Osteoblast (primary cell): ENCODE measurements around the gene FGD6. TPM values are rescaled to one million over a fixed set of nuclear protein-coding genes. Genes with fewer than 3 reads are reported as not detected.

ENCODE experiments used
- DNase-seq: peaks from one replicate; pipeline ENCODE4 v3.0.0; 2011; ENCODE audit warnings: low spot score, mixed read lengths; ENCODE audit not compliant: insufficient read length; ENCODE audit errors: missing footprints
- H2AFZ ChIP-seq: 2 replicates; pipeline ENCODE4 v1.6.0; 2011; ENCODE audit warnings: mild to moderate bottlenecking, low read length
- H3K27ac ChIP-seq: 2 replicates; pipeline ENCODE4 v1.5.1; 2011; ENCODE audit warnings: mild to moderate bottlenecking, low read depth, low read length, moderate library complexity
- H3K27me3 ChIP-seq: 2 replicates; pipeline ENCODE4 v1.6.0; 2012; ENCODE audit warnings: mild to moderate bottlenecking, control low read depth, inconsistent platforms, low read length, moderate library complexity; ENCODE audit not compliant: insufficient read depth
- H3K36me3 ChIP-seq: 2 replicates; pipeline ENCODE4 v1.5.1; 2011; ENCODE audit warnings: mild to moderate bottlenecking, low read length, control low read depth, moderate library complexity; ENCODE audit not compliant: insufficient read depth
- H3K4me1 ChIP-seq: 2 replicates; pipeline ENCODE4 v1.5.1; 2011; ENCODE audit warnings: mild to moderate bottlenecking, low read length, control low read depth, moderate library complexity; ENCODE audit not compliant: insufficient read depth
- H3K4me2 ChIP-seq: 2 replicates; pipeline ENCODE4 v1.6.0; 2011; ENCODE audit warnings: mild to moderate bottlenecking, low read length; ENCODE audit not compliant: insufficient read depth
- H3K4me3 ChIP-seq: fragments of 200-600 bp; sonication (generic); 3 replicates; pipeline ENCODE4 v1.5.1; 2012; ENCODE audit warnings: mild to moderate bottlenecking, low read length, inconsistent platforms; ENCODE audit not compliant: insufficient read depth
- H3K79me2 ChIP-seq: 2 replicates; pipeline ENCODE4 v1.6.0; 2012; ENCODE audit warnings: mild to moderate bottlenecking, low read length, control low read depth, inconsistent platforms; ENCODE audit not compliant: insufficient read depth
- H3K9me3 ChIP-seq: 2 replicates; pipeline ENCODE4 v1.5.1; 2011; ENCODE audit warnings: low read depth, low read length, control low read depth
- H4K20me1 ChIP-seq: 2 replicates; pipeline ENCODE4 v1.6.0; 2012; ENCODE audit warnings: mild to moderate bottlenecking, low read length, control low read depth; ENCODE audit not compliant: insufficient read depth
- total RNA-seq: library from RNA; depleted of rRNA; stranded (reverse); fragments of >200 nt; gene quantifications from 2 replicates; pipeline ENCODE4 v1.2.3, GENCODE V29; 2012
- TF ChIP-seq, protein P1 (sequence below): IDR thresholded peaks from 2 replicates; pipeline ENCODE4 v1.5.1; 2011; ENCODE audit warnings: mild to moderate bottlenecking, low read depth, low read length, moderate library complexity; ENCODE audit errors: extremely low read depth

The FGD6 gene
- total RNA-seq, 1 donor = 11.9 TPM

DNA sequence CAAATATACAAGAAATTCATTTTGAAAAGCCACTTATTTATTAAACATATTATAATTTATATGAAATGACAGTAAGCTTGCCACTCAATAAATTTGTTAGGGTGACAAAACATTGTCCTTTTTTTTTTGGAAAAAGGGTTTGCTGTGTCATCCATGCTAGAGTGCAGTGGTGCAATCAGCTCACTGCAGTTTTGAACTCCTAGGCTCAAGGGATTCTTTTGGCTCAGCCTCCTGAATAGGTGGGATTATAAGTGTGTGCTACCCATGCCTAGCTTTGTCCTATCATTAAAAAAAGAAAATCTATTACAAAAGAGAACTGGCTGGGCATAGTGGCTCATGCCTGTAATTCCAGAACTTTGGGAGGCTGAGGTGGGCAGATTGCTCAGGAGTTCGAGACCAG lies 66.8 kb downstream of the FGD6 start:
- no peak overlapping the region for H3K4me3 ChIP-seq
- DNase-seq = no peak

GRCh38 chr12:95147866-95148265 lies 69.4 kb downstream of the FGD6 start:
- DNase-seq = no peak
- H3K4me1 ChIP-seq = no peaks in the 10 kb centered on the region
- TF ChIP-seq, protein P1, sequence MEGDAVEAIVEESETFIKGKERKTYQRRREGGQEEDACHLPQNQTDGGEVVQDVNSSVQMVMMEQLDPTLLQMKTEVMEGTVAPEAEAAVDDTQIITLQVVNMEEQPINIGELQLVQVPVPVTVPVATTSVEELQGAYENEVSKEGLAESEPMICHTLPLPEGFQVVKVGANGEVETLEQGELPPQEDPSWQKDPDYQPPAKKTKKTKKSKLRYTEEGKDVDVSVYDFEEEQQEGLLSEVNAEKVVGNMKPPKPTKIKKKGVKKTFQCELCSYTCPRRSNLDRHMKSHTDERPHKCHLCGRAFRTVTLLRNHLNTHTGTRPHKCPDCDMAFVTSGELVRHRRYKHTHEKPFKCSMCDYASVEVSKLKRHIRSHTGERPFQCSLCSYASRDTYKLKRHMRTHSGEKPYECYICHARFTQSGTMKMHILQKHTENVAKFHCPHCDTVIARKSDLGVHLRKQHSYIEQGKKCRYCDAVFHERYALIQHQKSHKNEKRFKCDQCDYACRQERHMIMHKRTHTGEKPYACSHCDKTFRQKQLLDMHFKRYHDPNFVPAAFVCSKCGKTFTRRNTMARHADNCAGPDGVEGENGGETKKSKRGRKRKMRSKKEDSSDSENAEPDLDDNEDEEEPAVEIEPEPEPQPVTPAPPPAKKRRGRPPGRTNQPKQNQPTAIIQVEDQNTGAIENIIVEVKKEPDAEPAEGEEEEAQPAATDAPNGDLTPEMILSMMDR = no peak
- no peaks in the 10 kb centered on the region for H3K9me3 ChIP-seq
- no peaks in the 10 kb centered on the region for H3K36me3 ChIP-seq
- H3K4me3 ChIP-seq = no peak overlapping the region
- H2AFZ ChIP-seq = no peak overlapping the region
- no peaks in the 10 kb centered on the region for H4K20me1 ChIP-seq
- no peak overlapping the region for H3K4me2 ChIP-seq
- no peak overlapping the region for H3K27ac ChIP-seq
- H3K27me3 ChIP-seq = no peaks in the 10 kb centered on the region
- no peaks in the 10 kb centered on the region for H3K79me2 ChIP-seq

More for the DNA sequence above, 66.8 kb downstream of the FGD6 start:
- no peak overlapping the region for H3K4me2 ChIP-seq
- no peaks in the 10 kb centered on the region for H3K36me3 ChIP-seq
- no peaks in the 10 kb centered on the region for H3K9me3 ChIP-seq
- H3K27ac ChIP-seq = no peak overlapping the region
- no peak overlapping the region for H2AFZ ChIP-seq
- no peaks in the 10 kb centered on the region for H3K79me2 ChIP-seq
- no peaks in the 10 kb centered on the region for H4K20me1 ChIP-seq
- TF ChIP-seq, protein P1 = no peak
- no peaks in the 10 kb centered on the region for H3K27me3 ChIP-seq
- no peaks in the 10 kb centered on the region for H3K4me1 ChIP-seq

DNA sequence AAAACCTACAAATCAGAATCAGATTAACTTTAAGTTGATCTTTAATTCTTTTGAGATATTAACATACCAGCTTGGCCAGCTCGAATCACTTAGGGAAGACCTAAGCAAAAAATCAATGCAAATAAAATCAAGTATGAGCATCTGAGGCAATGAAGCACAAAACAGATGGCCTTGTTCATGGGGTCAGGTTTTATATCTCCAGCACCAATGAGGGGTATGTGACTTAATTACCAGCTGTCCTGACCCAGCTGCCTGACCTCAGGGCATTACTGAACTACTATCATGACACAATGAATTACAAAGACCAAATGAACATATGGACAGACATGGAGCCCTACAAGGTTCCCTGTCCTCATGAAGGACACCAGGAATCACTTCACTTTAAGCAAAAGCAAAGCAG lies 70.5 kb downstream of the FGD6 start:
- H3K79me2 ChIP-seq = no peaks in the 10 kb centered on the region
- H3K4me2 ChIP-seq = no peak overlapping the region
- no peak for DNase-seq
- no peaks in the 10 kb centered on the region for H3K9me3 ChIP-seq
- H2AFZ ChIP-seq = no peak overlapping the region
- H3K4me1 ChIP-seq = no peaks in the 10 kb centered on the region
- no peaks in the 10 kb centered on the region for H4K20me1 ChIP-seq
- H3K27me3 ChIP-seq = no peaks in the 10 kb centered on the region
- no peaks in the 10 kb centered on the region for H3K36me3 ChIP-seq
- H3K4me3 ChIP-seq = no peak overlapping the region
- TF ChIP-seq, protein P1 = no peak
- H3K27ac ChIP-seq = no peak overlapping the region

GRCh38 chr12:95143621-95144205 lies 73.6 kb downstream of the FGD6 start:
- Histone ChIP-seq H3K27ac (no peak overlapping the region), H3K79me2 (no peaks in the 10 kb centered on the region), H2AFZ (no peak overlapping the region), H3K4me2 (no peak overlapping the region), H4K20me1 (no peaks in the 10 kb centered on the region), H3K4me1 (no peaks in the 10 kb centered on the region), H3K27me3 (no peaks in the 10 kb centered on the region), H3K4me3 (no peak overlapping the region), H3K36me3 (no peaks in the 10 kb centered on the region), H3K9me3 (no peaks in the 10 kb centered on the region)
- DNase-seq = no peak
- TF ChIP-seq, protein P1 = no peak
